Fibroblast of upper back skin (primary cell): Measurements from ENCODE around the gene KIAA1217.

Source experiments
- DNase-seq: peaks from one replicate; pipeline ENCODE4 v3.0.0-alpha.2; 2013

The KIAA1217 gene

GRCh38 chr10:24556750-24557742 lies 348.1 kb downstream of the KIAA1217 start:
- peak; percentile 73 for DNase-seq

- no peak for DNase-seq
These were observed 352.5 kb downstream of the KIAA1217 start for GRCh38 chr10:24561453-24561852.

- no peak for DNase-seq
These were observed 359.1 kb downstream of the KIAA1217 start for GRCh38 chr10:24568042-24568441.

- DNase-seq, result no peak
These were observed 360.4 kb downstream of the KIAA1217 start for GRCh38 chr10:24569330-24569796.

GRCh38 chr10:24569828-24570657 lies 361.1 kb downstream of the KIAA1217 start:
- DNase-seq, result no peak

- no peak for DNase-seq
These were observed 361.9 kb downstream of the KIAA1217 start for GRCh38 chr10:24570658-24571426.

- DNase-seq, result no peak
These were observed 363.0 kb downstream of the KIAA1217 start for GRCh38 chr10:24571870-24572450.

- no peak for DNase-seq
These were observed 365.2 kb downstream of the KIAA1217 start for GRCh38 chr10:24574161-24574560.

GRCh38 chr10:24574578-24575155 lies 365.7 kb downstream of the KIAA1217 start:
- no peak for DNase-seq

GRCh38 chr10:24575481-24576002 lies 366.6 kb downstream of the KIAA1217 start:
- DNase-seq, result no peak

- DNase-seq, result no peak
These were observed 370.5 kb downstream of the KIAA1217 start for GRCh38 chr10:24579448-24579847.

- DNase-seq, result no peak
These were observed 371.0 kb downstream of the KIAA1217 start for GRCh38 chr10:24579906-24580305.

- no peak for DNase-seq
These were observed 380.3 kb downstream of the KIAA1217 start for GRCh38 chr10:24589265-24589664.

GRCh38 chr10:24590697-24591457 lies 381.9 kb downstream of the KIAA1217 start:
- no peak for DNase-seq

- no peak for DNase-seq
These were observed 387.4 kb downstream of the KIAA1217 start for GRCh38 chr10:24596217-24596930.

GRCh38 chr10:24597426-24597825 lies 388.5 kb downstream of the KIAA1217 start:
- DNase-seq, result peak; percentile 59
